Esophagus squamous epithelium (tissue), 4 donors: ENCODE results near the gene PRIMPOL.
"Not testable (repeated sequence)": the region's sequence is repeated elsewhere in the genome, so short reads cannot be mapped to it uniquely, and the experiment has no call there.

ENCODE experiments used
- POLR2A ChIP-seq, 4 donors: fragments of 450-650 bp; IDR thresholded peaks; one replicate each; pipeline ENCODE4 v1.6.1; 2017; ENCODE audit warnings: antibody characterized with exemption in 4 of 4, mild to moderate bottlenecking in 4 of 4, moderate library complexity in 3 of 4
- TF ChIP-seq, protein P1 (sequence below), 6 experiments: fragments of 450-650 bp in 4 of 6; fragments of 200-600 bp in 2 of 6; sonication (generic) in 2 of 6; IDR thresholded peaks; one replicate each; pipeline ENCODE4 v1.5.1; 2016 to 2019; ENCODE audit warnings: antibody characterized with exemption in 6 of 6, mild to moderate bottlenecking in 4 of 6, moderate library complexity in 4 of 6

DNA sequence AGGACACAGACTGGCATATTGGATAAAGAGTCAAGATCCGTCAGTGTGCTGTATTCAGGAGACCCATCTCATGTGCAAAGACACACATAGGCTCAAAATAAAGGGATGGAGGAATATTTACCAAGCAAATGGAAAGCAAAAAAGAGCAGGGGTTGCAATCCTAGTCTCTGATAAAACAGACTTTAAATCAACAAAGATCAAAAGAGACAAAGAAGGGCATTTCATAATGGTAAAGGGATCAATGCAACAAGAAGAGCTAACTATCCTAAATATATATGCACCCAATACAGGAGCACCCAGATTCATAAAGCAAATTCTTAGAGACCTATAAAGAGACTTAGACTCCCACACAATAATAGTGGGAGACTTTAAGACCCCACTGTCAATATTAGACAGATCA lies 46.7 kb upstream of the PRIMPOL start:
- TF ChIP-seq, protein P1, sequence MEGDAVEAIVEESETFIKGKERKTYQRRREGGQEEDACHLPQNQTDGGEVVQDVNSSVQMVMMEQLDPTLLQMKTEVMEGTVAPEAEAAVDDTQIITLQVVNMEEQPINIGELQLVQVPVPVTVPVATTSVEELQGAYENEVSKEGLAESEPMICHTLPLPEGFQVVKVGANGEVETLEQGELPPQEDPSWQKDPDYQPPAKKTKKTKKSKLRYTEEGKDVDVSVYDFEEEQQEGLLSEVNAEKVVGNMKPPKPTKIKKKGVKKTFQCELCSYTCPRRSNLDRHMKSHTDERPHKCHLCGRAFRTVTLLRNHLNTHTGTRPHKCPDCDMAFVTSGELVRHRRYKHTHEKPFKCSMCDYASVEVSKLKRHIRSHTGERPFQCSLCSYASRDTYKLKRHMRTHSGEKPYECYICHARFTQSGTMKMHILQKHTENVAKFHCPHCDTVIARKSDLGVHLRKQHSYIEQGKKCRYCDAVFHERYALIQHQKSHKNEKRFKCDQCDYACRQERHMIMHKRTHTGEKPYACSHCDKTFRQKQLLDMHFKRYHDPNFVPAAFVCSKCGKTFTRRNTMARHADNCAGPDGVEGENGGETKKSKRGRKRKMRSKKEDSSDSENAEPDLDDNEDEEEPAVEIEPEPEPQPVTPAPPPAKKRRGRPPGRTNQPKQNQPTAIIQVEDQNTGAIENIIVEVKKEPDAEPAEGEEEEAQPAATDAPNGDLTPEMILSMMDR (IDR thresholded peaks at IDR 0.05): not testable (repeated sequence)
- TF ChIP-seq POLR2A (IDR thresholded peaks at IDR 0.05): not testable (repeated sequence)
